ENCODE data around the gene FUNDC1.

FUNDC1 gene

GRCh38 chrX:44474410-44474809 lies 68.2 kb downstream of the FUNDC1 start:
- no peak for DNase-seq

Measured in CD4-positive, alpha-beta T cell treated with Interferon alpha-2 for 1 hour (primary cell).